IPS-18c (cell line): ENCODE data around the gene TSPAN9.
"Not testable (repeated sequence)": the region's sequence is repeated elsewhere in the genome, so short reads cannot be mapped to it uniquely, and the experiment has no call there.

Source experiments
- H3K4me3 ChIP-seq: 2 replicates; pipeline ENCODE4 v1.7.0; 2013; ENCODE audit warnings: low read depth, mild to moderate bottlenecking, low read length, moderate library complexity; ENCODE audit not compliant: insufficient read depth
- H3K9me3 ChIP-seq: one replicate; pipeline ENCODE4 v1.6.1; 2013; ENCODE audit warnings: mild to moderate bottlenecking, low read length, moderate library complexity; ENCODE audit not compliant: control insufficient read depth, insufficient read depth

Gene TSPAN9

DNA sequence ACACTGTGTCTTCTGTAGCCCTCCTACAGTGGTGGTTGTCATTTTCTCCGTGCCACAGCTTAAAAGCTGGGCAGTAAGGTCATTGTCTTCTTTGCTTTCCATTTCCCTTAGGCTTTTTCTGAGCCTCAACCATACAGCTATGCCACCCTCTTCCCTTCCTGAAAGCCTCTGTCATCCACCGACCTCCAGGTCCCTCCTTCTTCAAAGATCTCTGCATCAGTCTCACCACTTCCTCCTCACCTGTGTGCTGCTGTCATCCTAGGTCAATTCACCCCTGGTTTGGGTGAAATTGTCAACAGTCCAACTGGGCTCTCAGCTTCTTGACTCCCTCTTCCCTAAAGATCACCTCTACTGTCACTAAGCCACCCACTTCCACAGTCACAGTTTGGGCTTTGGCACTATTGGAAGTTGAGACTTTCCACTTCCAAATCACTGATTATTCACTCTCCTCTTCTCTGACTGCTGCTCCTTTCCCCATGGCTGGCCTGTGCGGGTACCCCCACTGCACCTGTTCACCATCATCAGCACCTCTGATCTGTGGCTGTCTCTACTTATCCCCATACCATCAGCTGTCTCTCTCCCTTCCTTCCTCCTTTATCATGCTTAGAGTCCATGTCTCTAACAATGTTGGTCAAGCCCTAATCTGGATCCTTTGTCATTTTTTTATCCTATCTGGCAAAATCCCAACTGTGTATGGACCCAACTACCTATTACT is 15.5 kb upstream of the TSPAN9 start:
- Histone ChIP-seq H3K9me3 (no peaks in the 10 kb centered on the region), H3K4me3 (no peak overlapping the region)

DNA sequence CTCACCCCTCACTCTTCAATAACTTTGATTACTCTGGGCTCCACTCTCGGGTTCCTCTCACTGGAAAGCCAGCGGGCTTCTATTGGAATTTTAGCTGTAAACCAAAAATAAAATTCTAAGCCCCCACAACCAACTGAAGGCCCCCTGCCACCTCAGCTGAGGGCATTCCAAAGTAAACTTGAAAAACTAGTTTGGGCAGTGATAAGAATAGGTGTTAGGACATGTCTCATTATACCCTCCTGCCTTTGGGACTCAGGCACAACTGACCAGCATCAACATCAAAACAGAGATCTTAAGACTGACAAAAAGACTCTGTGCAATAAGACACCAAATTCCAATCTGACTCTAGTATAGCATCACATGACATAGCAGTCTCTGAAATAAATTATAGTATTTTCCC is 11.9 kb upstream of the TSPAN9 start:
- H3K4me3 ChIP-seq: no peak overlapping the region
- H3K9me3 ChIP-seq: no peaks in the 10 kb centered on the region

DNA sequence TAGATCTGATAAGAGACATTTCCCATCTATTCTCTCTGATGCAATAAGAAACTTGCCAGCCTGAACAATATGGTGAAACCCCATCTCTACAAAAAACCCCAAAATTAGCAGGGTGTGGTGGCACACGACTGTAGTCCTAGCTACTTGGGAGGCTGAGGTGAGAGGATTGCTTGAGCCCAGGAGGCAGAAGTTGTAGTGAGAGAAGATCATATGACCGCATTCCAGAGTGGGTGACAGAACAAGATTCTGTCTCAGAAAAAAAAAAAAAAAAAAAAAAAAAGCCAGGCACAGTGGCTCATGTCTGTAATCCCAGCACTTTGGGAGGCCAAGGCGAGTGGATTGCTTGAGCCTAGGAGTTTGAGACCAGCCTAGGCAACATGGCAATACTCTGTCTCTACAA is 11.3 kb upstream of the TSPAN9 start:
- H3K9me3 ChIP-seq, H3K4me3 ChIP-seq: not testable (repeated sequence)

DNA sequence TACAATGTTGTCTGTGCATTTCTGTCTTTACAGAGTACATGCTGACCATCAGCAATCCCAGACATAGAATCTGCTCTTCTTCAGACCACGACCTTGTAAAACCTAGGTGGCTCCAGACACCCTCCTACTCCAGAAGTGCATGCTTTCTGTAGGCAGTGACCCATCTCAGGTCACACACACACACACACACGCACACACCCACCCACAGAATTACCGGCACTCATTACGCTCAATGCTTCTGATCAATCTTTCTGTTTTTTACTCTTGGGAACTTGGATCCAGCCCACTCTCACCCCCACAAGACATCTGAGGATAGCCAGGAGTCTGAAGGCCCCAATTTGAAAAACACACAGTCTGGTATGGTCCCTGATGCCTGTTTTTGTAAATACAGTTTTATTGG is 7.5 kb upstream of the TSPAN9 start:
- Histone ChIP-seq H3K4me3 (no peak overlapping the region), H3K9me3 (no peaks in the 10 kb centered on the region)

DNA sequence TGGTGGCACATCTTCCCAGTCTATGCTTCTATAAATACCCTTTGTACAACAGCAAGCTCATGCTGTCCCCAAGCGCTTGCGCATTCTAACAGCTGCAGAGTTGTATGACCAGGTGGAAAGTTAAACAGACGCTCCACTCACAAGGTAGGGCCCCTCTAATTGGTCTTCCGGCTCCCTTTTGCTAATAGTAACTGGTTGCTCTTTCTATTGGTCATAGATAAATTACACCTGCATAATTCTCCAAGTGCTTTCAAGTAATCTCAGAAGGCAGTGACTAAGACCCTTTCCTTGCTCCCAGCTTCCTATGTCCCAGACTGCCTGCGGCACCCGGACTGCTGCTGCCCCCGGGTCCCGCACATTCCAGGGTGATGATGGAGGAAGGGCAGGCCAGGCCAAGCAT is 6.1 kb upstream of the TSPAN9 start:
- Histone ChIP-seq H3K9me3 (no peaks in the 10 kb centered on the region), H3K4me3 (no peak overlapping the region)

DNA sequence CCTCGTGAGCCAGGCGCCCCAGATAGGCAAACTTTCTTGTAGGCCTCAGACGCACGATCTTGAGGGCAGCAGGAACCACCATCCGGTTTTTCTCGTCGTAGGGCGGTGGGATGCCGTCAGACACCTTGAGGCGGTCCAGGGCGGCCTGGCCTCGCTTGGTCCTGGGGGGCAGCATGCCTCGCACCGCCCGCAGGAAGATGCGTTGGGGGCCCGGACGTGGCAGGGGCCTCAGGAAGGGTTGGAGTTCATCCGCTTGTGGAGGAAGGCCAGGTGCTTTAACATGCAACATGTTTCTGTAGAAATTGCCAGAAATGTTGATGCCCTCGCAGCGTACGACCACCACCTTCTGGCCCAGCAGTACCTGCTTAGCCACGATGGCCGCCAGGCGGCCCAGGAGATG is 5.5 kb upstream of the TSPAN9 start:
- H3K9me3 ChIP-seq: no peaks in the 10 kb centered on the region
- no peak overlapping the region for H3K4me3 ChIP-seq

DNA sequence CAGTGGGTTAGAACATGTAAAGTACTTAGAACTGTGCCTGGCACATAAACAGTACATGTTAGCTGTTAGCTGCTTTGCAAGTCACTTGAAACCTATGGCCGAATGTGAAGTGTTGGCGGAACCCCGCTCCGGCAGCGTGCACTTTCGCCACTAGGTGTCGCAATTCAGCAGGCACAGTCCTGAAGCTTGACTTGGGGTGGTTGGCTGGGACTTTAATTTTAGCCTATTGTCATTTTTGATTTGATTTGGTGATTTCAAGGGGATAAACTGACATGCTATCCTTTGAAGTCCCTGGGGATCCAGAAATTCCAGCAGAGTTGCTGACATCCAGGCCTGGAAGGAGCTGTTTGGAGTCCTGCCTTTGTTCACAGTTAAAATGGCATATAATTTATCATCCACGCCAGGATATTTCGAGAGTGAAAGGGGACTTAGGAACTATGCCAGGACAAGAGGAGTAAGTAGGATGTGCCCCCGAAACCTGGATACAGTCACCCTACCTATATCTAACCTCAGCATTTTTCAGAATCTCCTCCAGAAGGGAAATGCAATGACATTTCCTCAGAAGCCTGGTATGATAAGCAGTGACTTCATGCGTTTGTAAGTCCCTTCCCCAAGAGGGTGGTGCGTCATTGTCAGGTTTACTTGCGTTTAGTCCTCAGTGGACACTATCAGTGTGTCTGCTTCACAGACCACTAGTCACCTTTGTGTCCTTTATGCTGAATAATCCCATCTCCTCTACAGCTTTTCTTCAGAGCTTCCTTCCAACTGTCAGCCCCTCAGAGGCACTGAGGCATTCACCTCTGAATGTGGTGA is 3.5 kb upstream of the TSPAN9 start:
- H3K4me3 ChIP-seq: no peak overlapping the region

DNA sequence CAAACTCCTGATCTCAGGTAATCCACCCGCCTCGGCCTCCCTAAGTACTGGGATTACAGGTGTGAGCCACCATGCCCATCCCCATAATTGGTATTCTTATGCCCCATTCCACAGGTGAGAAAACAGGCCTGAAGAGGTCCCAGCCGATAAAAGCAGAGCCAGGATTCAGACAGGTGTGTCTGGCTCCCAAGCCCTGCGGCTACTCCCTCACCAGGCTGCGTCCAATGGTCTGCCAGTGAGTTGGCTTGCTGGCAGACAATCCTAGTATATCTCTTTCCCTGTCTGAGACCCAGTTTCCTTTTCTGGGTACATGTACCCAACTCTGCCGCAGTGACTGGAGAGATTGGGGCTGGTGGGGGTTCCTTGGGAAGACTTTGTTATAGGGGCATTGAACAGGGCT is 1.9 kb upstream of the TSPAN9 start:
- H3K4me3 ChIP-seq: no peak overlapping the region

More for the DNA sequence above, 3.5 kb upstream of the TSPAN9 start:
- H3K9me3 ChIP-seq: no peaks in the 10 kb centered on the region

DNA sequence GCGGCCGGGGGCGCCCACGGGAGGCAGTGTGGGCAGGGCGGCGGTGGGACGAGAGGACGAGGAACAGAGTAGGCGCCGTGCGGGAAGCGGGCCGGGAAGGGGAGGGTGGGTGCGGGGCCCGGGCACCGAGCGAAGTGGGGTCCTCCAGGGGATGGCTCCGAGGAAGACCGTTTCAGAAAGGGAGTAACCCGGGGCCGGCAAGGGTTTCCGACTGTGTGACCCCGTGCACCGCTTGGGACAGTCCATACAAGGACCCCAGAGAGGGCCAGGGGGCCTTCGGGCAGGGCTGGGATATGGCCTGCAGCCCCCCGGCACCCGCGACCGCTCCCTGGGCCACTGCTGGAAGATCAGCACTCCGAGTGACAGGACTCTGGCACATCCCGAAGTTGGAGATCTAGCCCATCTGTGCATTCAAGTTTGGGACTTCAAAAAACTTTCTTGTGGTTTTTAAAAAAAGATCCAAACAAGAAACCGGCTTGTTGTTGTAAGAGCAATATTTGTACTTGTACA is 448 bp downstream of the TSPAN9 start:
- Histone ChIP-seq H3K9me3 (no peaks in the 10 kb centered on the region), H3K4me3 (peak overlapping the region; percentile 44)

More for the DNA sequence above, 1.9 kb upstream of the TSPAN9 start:
- H3K9me3 ChIP-seq: no peaks in the 10 kb centered on the region

DNA sequence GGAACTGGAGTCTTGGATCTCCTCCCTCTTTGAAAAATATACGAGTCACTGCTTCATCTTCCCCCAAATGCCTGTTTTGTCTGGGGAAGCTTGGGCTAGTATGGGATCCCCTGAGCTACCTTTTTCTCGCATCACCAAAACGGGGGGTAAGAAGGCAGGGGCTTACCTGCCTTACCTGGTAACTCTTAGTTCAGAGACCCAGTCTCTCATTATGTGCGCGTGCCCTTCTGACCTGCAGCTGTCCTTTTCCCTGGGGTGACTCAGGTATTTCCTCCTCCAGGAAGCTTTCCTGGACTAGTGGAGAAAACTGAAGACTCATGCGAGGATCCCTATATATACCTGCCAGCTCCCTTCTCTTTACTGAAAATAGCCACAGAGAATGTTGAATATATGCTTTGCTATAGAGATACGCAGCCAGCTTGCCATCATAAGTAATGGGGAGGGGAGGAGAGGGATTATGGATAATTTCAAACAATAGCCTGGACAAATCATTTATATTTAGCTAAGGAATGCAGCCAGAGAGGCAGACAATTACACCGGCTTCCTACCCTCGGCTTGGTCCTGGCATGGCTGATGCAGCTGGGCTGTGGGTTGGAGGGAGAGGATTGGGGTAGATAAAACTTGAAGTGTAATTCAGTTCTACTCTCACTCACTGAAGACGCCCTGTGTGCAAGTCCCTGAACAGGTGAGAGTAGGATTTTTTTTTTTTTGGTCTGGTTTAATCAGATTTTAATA is 1.1 kb downstream of the TSPAN9 start:
- peak overlapping the region; percentile 44; the same call in 1 of the 2 replicates for H3K4me3 ChIP-seq
- H3K9me3 ChIP-seq: no peaks in the 10 kb centered on the region

DNA sequence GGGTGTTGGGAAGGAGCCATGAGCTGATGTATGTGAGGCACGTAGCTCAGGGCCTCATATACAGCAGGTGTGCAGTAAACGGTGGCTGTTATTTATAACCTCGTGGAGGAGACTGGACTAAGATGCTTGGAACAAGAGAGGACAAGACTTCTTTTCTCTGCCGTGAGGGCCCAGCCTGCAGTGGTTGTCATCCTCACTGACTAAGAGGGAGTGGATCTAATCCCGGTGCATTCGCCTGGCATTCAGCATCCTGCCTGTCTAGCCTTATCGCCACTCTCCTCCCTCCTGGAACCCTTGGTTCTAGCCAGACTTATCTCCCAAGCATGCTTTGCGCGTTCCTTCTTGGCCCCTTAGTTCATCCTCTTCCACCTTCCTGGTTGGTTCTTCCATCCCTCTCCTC is 3.9 kb downstream of the TSPAN9 start:
- H3K9me3 ChIP-seq: no peaks in the 10 kb centered on the region
- H3K4me3 ChIP-seq: no peak overlapping the region

DNA sequence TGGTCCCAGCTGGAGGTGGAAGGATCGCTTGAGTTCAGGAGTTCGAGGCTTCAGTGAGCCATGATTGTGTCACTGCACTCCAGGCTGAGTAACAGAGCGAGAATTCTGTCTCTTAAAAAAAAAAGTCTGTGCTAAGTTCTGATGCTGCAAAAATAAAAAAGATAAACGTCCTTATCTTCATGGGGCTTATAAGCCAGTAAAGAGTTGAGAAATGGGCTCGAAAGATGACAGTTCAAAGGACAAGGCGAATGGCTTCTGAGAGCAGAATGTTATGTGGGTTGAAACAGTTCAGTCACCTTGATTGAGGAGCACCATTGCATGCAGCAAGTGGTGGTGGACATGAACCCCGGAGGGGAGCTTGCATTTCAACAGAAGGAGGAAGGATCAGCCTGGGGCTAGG is 4.7 kb downstream of the TSPAN9 start:
- Histone ChIP-seq H3K4me3 (no peak overlapping the region), H3K9me3 (no peaks in the 10 kb centered on the region)

DNA sequence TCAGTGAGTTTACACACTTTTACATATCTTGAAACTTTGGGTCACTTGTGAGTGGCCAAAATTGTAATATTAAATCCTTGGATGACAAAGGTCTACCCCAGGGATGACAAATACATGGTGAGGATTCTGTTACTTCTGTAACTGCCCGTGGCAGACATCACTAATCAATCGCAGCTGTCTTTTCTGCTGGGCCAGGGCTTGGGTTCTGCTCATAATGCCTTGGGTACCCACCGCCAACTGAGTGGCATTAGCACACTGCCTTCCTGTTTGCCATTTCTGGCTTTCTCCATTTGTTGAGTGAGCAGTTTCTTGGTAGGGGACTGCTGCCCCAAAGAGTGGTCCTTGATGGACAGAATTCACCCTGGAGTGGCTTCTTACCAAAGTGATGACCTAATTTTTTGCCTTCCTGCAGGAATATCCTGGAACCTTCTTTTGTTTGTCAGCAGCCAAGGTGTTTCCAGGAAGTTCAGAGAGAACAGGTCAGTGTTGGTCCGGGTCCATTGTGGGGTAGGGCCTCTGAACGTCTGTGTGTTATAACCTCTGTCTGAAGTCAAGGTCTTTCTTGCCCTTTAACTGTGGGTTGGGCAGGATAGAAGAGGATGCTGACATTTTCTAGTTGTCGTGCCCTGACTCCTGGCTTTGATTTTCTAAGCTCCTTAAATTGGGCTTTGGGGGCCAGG is 6.2 kb downstream of the TSPAN9 start:
- Histone ChIP-seq H3K4me3 (no peak overlapping the region), H3K9me3 (no peaks in the 10 kb centered on the region)

DNA sequence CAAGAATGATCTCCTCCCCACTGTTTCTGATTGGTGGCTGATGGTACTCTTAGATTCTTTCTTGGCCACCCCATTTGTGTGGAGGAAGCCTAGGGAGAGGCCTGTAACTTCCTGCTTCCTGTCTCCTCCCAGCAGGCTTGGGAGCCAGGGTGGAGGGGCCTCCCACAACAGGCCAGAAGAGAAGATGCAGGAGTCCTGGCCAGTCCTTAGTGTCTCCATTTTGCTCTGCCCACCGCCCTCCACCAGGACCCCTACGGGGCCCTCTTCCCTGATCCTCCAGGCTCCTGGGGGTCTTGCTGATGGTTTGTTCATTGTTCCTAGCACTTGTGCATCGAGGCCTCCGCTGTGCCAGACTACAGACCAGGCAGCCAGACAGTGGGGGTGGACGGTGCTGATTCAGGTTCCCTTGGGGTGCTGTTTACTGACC is 6.8 kb downstream of the TSPAN9 start:
- no peak overlapping the region for H3K4me3 ChIP-seq
- no peaks in the 10 kb centered on the region for H3K9me3 ChIP-seq

DNA sequence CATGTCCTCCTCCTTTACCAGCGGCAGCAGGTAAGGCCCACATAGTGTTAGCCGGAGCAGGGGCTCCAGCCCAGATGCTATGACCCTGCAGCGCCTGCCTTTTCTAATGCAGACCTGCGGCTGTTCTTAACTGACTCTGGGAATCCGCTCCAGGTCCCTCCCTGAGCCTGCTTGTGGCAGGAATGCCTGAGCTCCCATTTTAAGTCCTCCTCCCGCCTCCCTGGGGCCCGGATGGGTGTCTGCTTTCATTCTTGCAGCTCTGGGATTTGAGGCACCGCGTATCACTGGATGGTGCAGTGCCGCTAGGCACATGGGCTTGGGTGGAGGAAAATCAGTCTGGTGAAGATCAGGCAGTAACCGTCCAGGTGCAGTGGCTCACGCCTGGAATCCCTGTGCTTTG is 7.6 kb downstream of the TSPAN9 start:
- no peaks in the 10 kb centered on the region for H3K9me3 ChIP-seq
- H3K4me3 ChIP-seq: no peak overlapping the region

DNA sequence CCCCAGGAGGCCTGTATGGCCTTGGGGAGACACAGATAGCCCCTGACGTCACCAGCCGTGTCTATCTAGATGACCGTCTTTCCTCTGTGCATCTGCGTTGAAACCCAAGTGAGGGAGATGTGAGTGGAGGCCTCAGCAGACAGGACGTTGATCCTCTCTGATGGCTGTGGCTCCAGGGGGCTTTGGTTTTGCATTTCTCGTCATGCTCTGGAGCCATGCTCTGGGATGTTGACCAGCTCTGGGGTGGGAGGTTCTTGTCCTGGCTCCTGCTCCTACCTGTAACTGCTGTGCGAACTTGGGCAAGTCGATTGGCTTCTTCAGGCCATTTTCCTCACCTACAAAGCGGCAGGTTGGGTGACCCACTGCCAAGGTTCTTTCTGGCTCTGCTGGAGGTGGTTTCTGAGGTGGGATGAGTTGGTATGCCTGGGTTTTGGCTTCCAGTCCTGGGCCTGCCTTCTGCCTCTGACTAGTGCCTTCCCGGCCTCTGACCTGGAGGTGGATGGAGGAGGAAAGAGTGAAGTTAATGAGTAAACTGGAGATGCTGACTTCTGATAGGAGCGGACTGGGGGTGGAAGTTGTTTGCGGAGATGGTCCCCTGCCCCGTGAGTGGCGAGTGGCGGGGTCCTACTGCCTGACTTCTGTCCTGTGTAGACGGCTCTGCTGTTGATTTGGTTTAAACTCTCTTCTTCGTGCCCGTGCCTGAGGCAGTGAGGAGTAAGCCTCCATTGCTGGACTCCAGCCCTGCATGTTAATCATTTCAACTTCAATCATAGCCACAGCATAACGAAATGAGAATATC is 8.4 kb downstream of the TSPAN9 start:
- Histone ChIP-seq H3K9me3 (no peaks in the 10 kb centered on the region), H3K4me3 (no peak overlapping the region)
